Liver (tissue), 9 donors: ENCODE results near the gene PLEKHO1. TPM values are rescaled to one million over a fixed set of nuclear protein-coding genes. Genes with fewer than 3 reads are reported as not detected.
A peak's percentile ranks its signal among the peaks of the same experiment; 100 is the strongest.
"Not testable (repeated sequence)": the region's sequence is repeated elsewhere in the genome, so short reads cannot be mapped to it uniquely, and the experiment has no call there.

Source experiments
- DNase-seq: peaks from one replicate; pipeline ENCODE4 v3.0.0-alpha.2; 2017; ENCODE audit warnings: low spot score
- H3K27ac ChIP-seq, 2 donors: one replicate each; pipeline ENCODE4 v1.7.0; 2013; ENCODE audit warnings: inconsistent platforms in 2 of 2, low read length in 2 of 2, control low read depth in 1 of 2, low read depth in 1 of 2, mild to moderate bottlenecking in 1 of 2
- H3K27me3 ChIP-seq, 4 donors: one replicate each; pipeline versions ENCODE4 v1.6.1 to v1.7.0; 2013; ENCODE audit warnings: low read length in 3 of 4, inconsistent platforms in 1 of 4, mild to moderate bottlenecking in 1 of 4, moderate library complexity in 1 of 4; ENCODE audit not compliant: control insufficient read depth in 4 of 4, insufficient read depth in 4 of 4
- H3K36me3 ChIP-seq, 4 donors: one replicate each; pipeline versions ENCODE4 v1.6.1 to v1.7.0; 2013; ENCODE audit warnings: low read length in 3 of 4, mild to moderate bottlenecking in 3 of 4, low read depth in 1 of 4, moderate library complexity in 1 of 4; ENCODE audit not compliant: control insufficient read depth in 4 of 4, insufficient read depth in 3 of 4
- H3K4me1 ChIP-seq, 4 donors: one replicate each; pipeline versions ENCODE4 v1.6.1 to v1.7.0; 2013; ENCODE audit warnings: low read length in 3 of 4, mild to moderate bottlenecking in 3 of 4, moderate library complexity in 1 of 4; ENCODE audit not compliant: control insufficient read depth in 4 of 4, insufficient read depth in 4 of 4
- H3K4me3 ChIP-seq, 3 donors: one replicate each; pipeline versions ENCODE4 v1.6.1 to v1.7.0; 2013; ENCODE audit warnings: low read length in 3 of 3, control low read depth in 1 of 3, low read depth in 1 of 3, mild to moderate bottlenecking in 1 of 3
- H3K9ac ChIP-seq, 2 donors: one replicate each; pipeline ENCODE4 v1.7.0; 2013; ENCODE audit warnings: low read length in 2 of 2, mild to moderate bottlenecking in 2 of 2, moderate library complexity in 2 of 2, control low read depth in 1 of 2, low read depth in 1 of 2
- H3K9me3 ChIP-seq, 4 donors: one replicate each; pipeline versions ENCODE4 v1.6.1 to v1.7.0; 2013; ENCODE audit warnings: low read length in 3 of 4; ENCODE audit not compliant: control insufficient read depth in 4 of 4
- ATF3 ChIP-seq: IDR thresholded peaks from 2 replicates; pipeline ENCODE4 v1.6.1; 2016; ENCODE audit warnings: antibody characterized with exemption
- CTCF ChIP-seq: fragments of 150-350 bp; IDR thresholded peaks from 2 replicates; pipeline ENCODE4 v1.5.1; 2017; ENCODE audit warnings: improper control_type of control experiment, low read depth, low read length; ENCODE audit not compliant: missing input control
- EGR1 ChIP-seq, 2 donors: IDR thresholded peaks; 2 replicates each; pipeline ENCODE4 v1.6.1; 2016 to 2018; ENCODE audit warnings: antibody characterized with exemption in 2 of 2, low read depth in 2 of 2
- FOXA1 ChIP-seq: IDR thresholded peaks from 2 replicates; pipeline ENCODE4 v1.6.1; 2016; ENCODE audit warnings: antibody characterized with exemption
- FOXA2 ChIP-seq: IDR thresholded peaks from 2 replicates; pipeline ENCODE4 v1.6.1; 2016; ENCODE audit warnings: antibody characterized with exemption
- HNF4A ChIP-seq, 2 donors: conservative IDR thresholded peaks; 2 replicates each; pipeline ENCODE4 v1.6.1; 2016; ENCODE audit warnings: antibody characterized with exemption in 2 of 2, mild to moderate bottlenecking in 2 of 2
- HNF4G ChIP-seq: IDR thresholded peaks from 2 replicates; pipeline ENCODE4 v1.6.1; 2016; ENCODE audit warnings: antibody characterized with exemption
- JUND ChIP-seq, 2 donors: IDR thresholded peaks; 2 replicates each; pipeline ENCODE4 v1.6.1; 2016; ENCODE audit warnings: antibody characterized with exemption in 2 of 2
- RAD21 ChIP-seq, 2 donors: IDR thresholded peaks; 2 replicates each; pipeline ENCODE4 v1.6.1; 2016; ENCODE audit warnings: antibody characterized with exemption in 2 of 2, mild to moderate bottlenecking in 2 of 2
- REST ChIP-seq: IDR thresholded peaks from 2 replicates; pipeline ENCODE4 v1.6.1; 2016; ENCODE audit warnings: antibody characterized with exemption, mild to moderate bottlenecking
- RXRA ChIP-seq, 2 donors: IDR thresholded peaks; 2 replicates each; pipeline ENCODE4 v1.6.1; 2017 to 2018; ENCODE audit warnings: antibody characterized with exemption in 2 of 2, mild to moderate bottlenecking in 1 of 2
- SP1 ChIP-seq: IDR thresholded peaks from 2 replicates; pipeline ENCODE4 v1.6.1; 2018; ENCODE audit warnings: antibody characterized with exemption, mild to moderate bottlenecking
- YY1 ChIP-seq: IDR thresholded peaks from 2 replicates; pipeline ENCODE4 v1.6.1; 2016; ENCODE audit warnings: antibody characterized with exemption, mild to moderate bottlenecking
- WGBS: extraction: QIAGEN DNeasy Blood & Tissue Kit; methylation state at CpG from one replicate; pipeline ENCODE4 v1.1.7; 2013; 5-methylcytosine and 5-hydroxymethylcytosine counted together
- polyA plus RNA-seq, 2 donors: library from polyadenylated mRNA; stranded (reverse) in 1 of 2; unstranded in 1 of 2; fragments of 200-250 nt in 1 of 2; fragments of >200 nt in 1 of 2; fragmentation: Nextera tagmentation in 1 of 2; extraction: Ambion mirVana in 1 of 2; gene quantifications; one replicate each; pipeline versions ENCODE4 v1.2.1 to v1.2.3, GENCODE V29; 2013 to 2015
- total RNA-seq, 2 donors: library from RNA; depleted of rRNA; stranded (reverse); fragments of >200 nt; gene quantifications; one replicate each; pipeline ENCODE4 v1.2.3, GENCODE V29; 2014
- donor health status: healthy.
- donor health status: healthy.
- donor health status: healthy.
- donor health status: healthy.
- donor health status: healthy.

PLEKHO1 gene
- total and polyA plus RNA-seq, 4 donors: 3.5 to 8.8 (median 6.0) TPM

- H3K27me3 ChIP-seq, H3K9me3 ChIP-seq, DNase-seq, H3K36me3 ChIP-seq: not testable (repeated sequence)
- peak overlapping the region in 2 of 3 donors; percentile 39 to 43 for H3K4me3 ChIP-seq
- H3K9ac ChIP-seq: peak overlapping the region in 1 of 2 donors; percentile 20
- H3K27ac ChIP-seq: peak overlapping the region; percentile 68 to 84
- peaks cover 0 to 10% (median 5%) of the 10 kb centered on the region in 4 donors for H3K4me1 ChIP-seq
- WGBS: 34% methylated on average over 7 of the region's 7 CpGs
- TF ChIP-seq JUND (IDR thresholded peaks at IDR 0.05) (peak in 1 of 2 donors; percentile 22), RXRA (IDR thresholded peaks at IDR 0.05) (peak; percentile 64 to 86), YY1 (peak; percentile 6), SP1 (peak; percentile 40), HNF4A (conservative IDR thresholded peaks at IDR 0.05) (peak in 1 of 2 donors; percentile 35)
Observed at GRCh38 chr1:150186438-150186788, 36.7 kb downstream of the PLEKHO1 start.

- Histone ChIP-seq H3K27me3 (no peaks in the 10 kb centered on the region), H3K4me3 (peak overlapping the region in 2 of 3 donors; percentile 8 to 43), H3K36me3 (no peaks in the 10 kb centered on the region), H3K9ac (no peak overlapping the region), H3K9me3 (no peaks in the 10 kb centered on the region), H3K27ac (peak overlapping the region; percentile 68 to 84), H3K4me1 (peaks cover 0 to 10% (median 5%) of the 10 kb centered on the region in 4 donors)
- WGBS: 7% methylated on average over 10 of the region's 10 CpGs
- TF ChIP-seq HNF4G (no peak), YY1 (no peak), EGR1 (IDR thresholded peaks at IDR 0.05; ENCODE audit: low read depth in 2 of 2) (no peak), HNF4A (conservative IDR thresholded peaks at IDR 0.05) (no peak), SP1 (peak; percentile 21), JUND (IDR thresholded peaks at IDR 0.05) (peak in 1 of 2 donors; percentile 4), RAD21 (IDR thresholded peaks at IDR 0.05) (peak; percentile 78 to 80), FOXA1 (no peak), CTCF (peak; percentile 34), REST (no peak), FOXA2 (no peak), ATF3 (peak; percentile 38), RXRA (IDR thresholded peaks at IDR 0.05) (no peak)
- DNase-seq: no peak
Observed at GRCh38 chr1:150186789-150187559, 37.3 kb downstream of the PLEKHO1 start.
